Muscle layer of colon (tissue), 2 donors: ENCODE measurements around the gene RGS9.
"Not testable (repeated sequence)": the region's sequence is repeated elsewhere in the genome, so short reads cannot be mapped to it uniquely, and the experiment has no call there.

ENCODE experiments used
- H3K27ac ChIP-seq: one replicate; pipeline ENCODE4 v1.7.0; 2013; ENCODE audit warnings: low read depth, mild to moderate bottlenecking, low read length, moderate library complexity
- H3K27me3 ChIP-seq, 2 donors: one replicate each; pipeline ENCODE4 v1.7.0; 2013; ENCODE audit warnings: low read length in 2 of 2, mild to moderate bottlenecking in 2 of 2; ENCODE audit not compliant: insufficient read depth in 2 of 2, control insufficient read depth in 1 of 2
- H3K36me3 ChIP-seq: one replicate; pipeline ENCODE4 v1.7.0; 2013; ENCODE audit warnings: mild to moderate bottlenecking, low read length; ENCODE audit not compliant: insufficient read depth
- H3K4me1 ChIP-seq: one replicate; pipeline ENCODE4 v1.7.0; 2013; ENCODE audit warnings: mild to moderate bottlenecking, low read length; ENCODE audit not compliant: insufficient read depth
- H3K4me3 ChIP-seq, 2 donors: one replicate each; pipeline ENCODE4 v1.7.0; 2013; ENCODE audit warnings: low read length in 2 of 2, low read depth in 1 of 2, mild to moderate bottlenecking in 1 of 2, moderate library complexity in 1 of 2
- H3K9ac ChIP-seq: one replicate; pipeline ENCODE4 v1.7.0; 2013; ENCODE audit warnings: low read length
- H3K9me3 ChIP-seq: one replicate; pipeline ENCODE4 v1.7.0; 2013; ENCODE audit warnings: mild to moderate bottlenecking, low read length
- donor health status: abdominal sarcoma.
- donor health status: Adenocarcinoma of cecum.

RGS9 gene

GRCh38 chr17:65137021-65137939, at the start of gene RGS9:
TSS of gene RGS9 (plus strand) at chr17:65137370. CDS start at chr17:65137541, 171 bp downstream.
- H3K27ac ChIP-seq = no peak within 1 kb of the TSS
- H3K36me3 ChIP-seq = no peaks in the 10 kb centered on the region
- no peaks in the 10 kb centered on the region for H3K27me3 ChIP-seq
- H3K4me1 ChIP-seq = peaks cover 18% of the 10 kb centered on the region
- H3K9me3 ChIP-seq = no peaks in the 10 kb centered on the region
- peak within 1 kb of the TSS; percentile 61 to 73 for H3K4me3 ChIP-seq
- peak within 1 kb of the TSS; percentile 34 for H3K9ac ChIP-seq

DNA sequence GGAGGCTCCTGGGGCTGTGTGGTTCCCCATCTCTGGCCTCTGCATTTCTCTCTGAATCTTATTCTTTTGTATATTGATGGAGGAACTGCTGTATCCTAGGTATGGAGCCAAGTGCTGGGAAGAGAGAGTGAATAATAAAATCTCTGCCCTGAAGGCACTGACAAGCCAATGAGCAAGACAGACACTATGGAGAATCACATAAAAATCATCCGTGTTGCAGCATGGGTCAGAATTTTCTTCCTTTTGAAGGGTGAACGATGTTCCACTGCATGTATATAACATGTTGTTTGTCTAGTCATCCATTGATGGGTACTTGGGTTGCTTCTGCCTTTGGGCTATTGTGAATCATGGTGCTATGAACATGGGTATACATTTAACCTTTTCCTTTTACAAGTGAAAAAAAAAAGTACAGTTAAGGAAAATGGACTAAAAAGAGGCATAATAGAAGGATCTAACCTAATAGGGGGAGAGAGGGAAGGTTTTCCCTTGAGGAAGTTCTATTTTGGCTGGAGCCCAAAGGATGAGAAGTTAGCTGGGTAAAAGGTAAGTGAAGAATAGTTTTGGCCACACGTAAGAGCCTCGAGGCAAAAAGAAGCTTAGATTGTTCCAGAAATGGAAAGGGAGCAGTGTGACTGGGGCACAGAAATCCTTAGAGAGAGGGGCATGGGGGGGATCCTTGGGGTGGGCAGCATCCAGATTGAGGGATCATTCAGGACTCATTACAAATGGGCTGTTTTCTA, 48.4 kb upstream of the RGS9 start:
- Histone ChIP-seq H3K27me3 (no peaks in the 10 kb centered on the region), H3K9ac (no peak overlapping the region), H3K4me1 (no peaks in the 10 kb centered on the region), H3K27ac (no peak overlapping the region), H3K4me3 (no peak overlapping the region), H3K36me3 (no peaks in the 10 kb centered on the region), H3K9me3 (no peaks in the 10 kb centered on the region)

- no peaks in the 10 kb centered on the region for H3K27me3 ChIP-seq
- H3K4me3 ChIP-seq = no peak overlapping the region
- H3K27ac ChIP-seq = no peak overlapping the region
- no peaks in the 10 kb centered on the region for H3K36me3 ChIP-seq
- H3K9ac ChIP-seq = no peak overlapping the region
- H3K4me1 ChIP-seq = no peaks in the 10 kb centered on the region
- no peaks in the 10 kb centered on the region for H3K9me3 ChIP-seq
Measured at GRCh38 chr17:65092262-65092661, 44.9 kb upstream of the RGS9 start.

GRCh38 chr17:65092721-65093356, 44.3 kb upstream of the RGS9 start:
- H3K27ac ChIP-seq, H3K9ac ChIP-seq, H3K9me3 ChIP-seq: not testable (repeated sequence)

GRCh38 chr17:65093930-65094329, 43.2 kb upstream of the RGS9 start:
- Histone ChIP-seq H3K36me3 (no peaks in the 10 kb centered on the region), H3K4me3 (no peak overlapping the region), H3K9ac (no peak overlapping the region), H3K4me1 (no peaks in the 10 kb centered on the region), H3K27me3 (no peaks in the 10 kb centered on the region), H3K27ac (no peak overlapping the region), H3K9me3 (no peaks in the 10 kb centered on the region)

More at GRCh38 chr17:65092721-65093356, 44.3 kb upstream of the RGS9 start:
- H3K4me1 ChIP-seq, H3K4me3 ChIP-seq, H3K27me3 ChIP-seq, H3K36me3 ChIP-seq: not testable (repeated sequence)

DNA sequence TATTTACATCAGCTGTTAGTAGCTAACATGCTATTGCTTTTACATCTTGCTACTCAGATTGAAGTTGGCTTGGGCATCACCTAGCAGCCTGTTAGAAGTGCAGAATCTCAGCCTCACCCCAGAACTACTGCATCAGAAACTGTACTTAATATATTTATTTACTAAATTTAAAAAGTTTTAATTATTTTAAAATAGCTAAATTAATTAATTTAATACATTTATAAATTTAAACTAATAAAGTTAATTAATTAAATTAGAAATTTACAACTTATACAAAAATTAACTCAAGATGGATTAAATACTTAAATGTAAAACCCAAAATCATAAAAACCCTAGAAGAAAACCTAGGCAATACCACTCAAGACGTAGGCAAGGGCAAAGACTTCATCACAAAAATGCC, 41.7 kb upstream of the RGS9 start:
- H3K27ac ChIP-seq = no peak overlapping the region
- no peak overlapping the region for H3K4me3 ChIP-seq
- H3K4me1 ChIP-seq = peaks cover 7% of the 10 kb centered on the region
- no peaks in the 10 kb centered on the region for H3K27me3 ChIP-seq
- no peaks in the 10 kb centered on the region for H3K36me3 ChIP-seq
- no peaks in the 10 kb centered on the region for H3K9me3 ChIP-seq
- no peak overlapping the region for H3K9ac ChIP-seq

GRCh38 chr17:65096382-65096781, 40.8 kb upstream of the RGS9 start:
- H3K27ac ChIP-seq, H3K4me3 ChIP-seq, H3K36me3 ChIP-seq, H3K27me3 ChIP-seq, H3K9ac ChIP-seq, H3K9me3 ChIP-seq: not testable (repeated sequence)
- peaks cover 12% of the 10 kb centered on the region for H3K4me1 ChIP-seq

DNA sequence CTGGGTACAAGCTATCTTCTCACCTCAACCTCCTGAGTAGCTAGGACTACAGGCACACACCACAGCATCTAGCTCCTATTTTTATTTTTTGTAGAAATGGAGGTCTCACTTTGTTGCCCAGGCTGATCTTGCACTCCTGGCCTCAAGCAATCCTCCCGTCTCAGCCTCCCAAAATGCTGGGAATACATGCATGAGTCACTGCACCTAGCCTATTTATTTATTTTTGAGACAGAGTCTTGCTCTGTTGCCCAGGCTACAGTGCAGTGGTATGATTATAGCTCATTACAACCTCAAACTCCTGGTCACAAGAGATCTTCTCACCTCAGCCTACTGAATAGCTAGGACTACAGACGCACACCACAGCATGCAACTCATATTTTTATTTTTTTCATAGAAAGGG, 40.1 kb upstream of the RGS9 start:
- Histone ChIP-seq H3K4me3 (no peak overlapping the region), H3K27me3 (no peaks in the 10 kb centered on the region), H3K9ac (no peak overlapping the region), H3K4me1 (peaks cover 14% of the 10 kb centered on the region), H3K36me3 (no peaks in the 10 kb centered on the region), H3K27ac (no peak overlapping the region), H3K9me3 (no peaks in the 10 kb centered on the region)

DNA sequence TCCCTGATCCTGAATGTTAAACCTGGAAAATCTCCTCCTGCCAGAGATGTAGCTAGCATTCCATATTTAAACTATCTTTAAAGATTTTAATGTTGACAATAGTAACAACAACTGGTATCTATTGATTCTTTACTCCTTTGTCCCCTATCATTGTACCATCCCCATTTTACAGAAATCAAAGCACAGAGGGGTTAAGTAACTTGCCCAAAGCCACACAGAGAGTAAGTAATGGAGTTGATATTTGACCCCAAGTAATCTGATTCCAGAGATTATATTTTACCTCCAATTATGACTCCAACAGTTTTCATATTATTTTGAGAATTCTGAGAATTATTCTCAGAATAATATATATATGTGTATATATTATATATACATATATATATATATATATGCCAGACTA, 37.7 kb upstream of the RGS9 start:
- Histone ChIP-seq H3K9ac (no peak overlapping the region), H3K9me3 (no peaks in the 10 kb centered on the region), H3K36me3 (no peaks in the 10 kb centered on the region), H3K4me1 (peaks cover 14% of the 10 kb centered on the region), H3K27ac (no peak overlapping the region), H3K4me3 (no peak overlapping the region), H3K27me3 (no peaks in the 10 kb centered on the region)

DNA sequence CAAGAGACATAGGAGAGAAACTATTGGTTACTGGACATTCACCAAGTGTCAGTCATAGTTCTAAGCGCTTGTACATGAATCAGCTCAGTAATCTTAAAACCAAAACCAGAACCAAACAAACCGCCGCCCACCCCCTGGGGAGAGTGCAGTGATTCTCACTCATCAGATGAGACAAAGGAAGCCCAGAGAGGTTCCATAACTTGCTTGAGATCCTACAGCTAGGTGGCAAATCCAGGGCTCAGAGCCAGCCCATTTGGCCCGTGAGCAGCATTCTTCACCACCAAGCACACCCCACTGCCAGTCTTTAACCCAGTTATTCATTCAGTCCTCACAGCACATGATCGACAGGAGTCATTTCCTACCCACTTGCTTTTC, 37.2 kb upstream of the RGS9 start:
- Histone ChIP-seq H3K4me3 (peak overlapping the region in 1 of 2 donors; percentile 91), H3K27me3 (no peaks in the 10 kb centered on the region), H3K27ac (peak overlapping the region; percentile 66)

DNA sequence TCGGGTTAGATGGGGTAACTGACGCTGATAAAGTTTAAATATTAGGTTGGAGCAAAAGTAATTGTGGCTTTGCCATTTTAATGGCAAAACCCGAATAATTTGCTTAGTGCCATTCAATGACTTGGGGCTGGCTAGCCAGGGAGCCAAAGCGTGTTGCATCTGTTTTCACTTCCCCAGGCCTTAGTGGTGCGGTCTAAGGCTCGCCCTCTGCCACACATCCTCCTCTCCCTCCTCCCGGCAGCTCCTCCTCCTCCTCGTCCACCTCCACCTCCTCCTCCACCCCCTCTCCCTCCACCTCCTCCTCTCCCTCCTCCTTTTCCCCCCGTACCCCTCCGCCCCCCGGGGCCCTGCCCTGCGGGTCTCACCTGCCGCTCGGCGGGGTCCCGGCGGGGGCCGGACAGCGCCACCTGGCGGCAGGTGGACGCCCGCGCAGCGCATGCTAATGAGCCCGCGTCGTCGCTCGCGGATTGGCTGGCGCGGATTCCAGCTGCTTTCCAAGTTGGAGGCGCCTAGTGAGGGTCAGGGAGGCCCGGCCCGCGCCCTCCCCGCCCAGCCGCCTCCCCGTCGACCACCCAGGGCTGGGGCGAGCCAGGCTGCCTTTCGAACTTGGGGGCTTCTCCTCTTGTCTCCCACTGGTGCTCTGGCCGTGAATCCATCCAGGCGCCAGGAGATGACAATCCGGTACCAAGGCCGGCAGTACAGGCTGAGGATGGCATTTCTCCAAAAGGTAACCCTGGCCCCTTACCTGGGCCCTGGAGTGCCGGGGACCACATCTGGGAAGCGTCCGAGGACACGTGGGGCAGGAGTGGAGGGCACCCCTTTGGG, 36.6 kb upstream of the RGS9 start:
- Histone ChIP-seq H3K9ac (peak overlapping the region; percentile 89), H3K9me3 (no peaks in the 10 kb centered on the region), H3K4me3 (peak overlapping the region; percentile 62 to 91), H3K4me1 (peaks cover 17% of the 10 kb centered on the region), H3K27me3 (no peaks in the 10 kb centered on the region), H3K27ac (peak overlapping the region; percentile 67), H3K36me3 (no peaks in the 10 kb centered on the region)

More for the DNA sequence above, 37.2 kb upstream of the RGS9 start:
- no peaks in the 10 kb centered on the region for H3K9me3 ChIP-seq
- H3K9ac ChIP-seq = no peak overlapping the region
- no peaks in the 10 kb centered on the region for H3K36me3 ChIP-seq
- H3K4me1 ChIP-seq = peaks cover 14% of the 10 kb centered on the region
